Breast epithelium (tissue), 4 donors: Measurements from ENCODE around the gene PCNX2. TPM values are rescaled to one million over a fixed set of nuclear protein-coding genes. Genes with fewer than 3 reads are reported as not detected.

Experiments
- DNase-seq, 2 donors: peaks; one replicate each; pipeline ENCODE4 v3.0.0-alpha.2; 2019; ENCODE audit warnings: low spot score in 2 of 2
- H3K27ac ChIP-seq, 2 donors: fragments of 200-600 bp; sonication (generic) in 1 of 2; one replicate each; pipeline ENCODE4 v1.5.1; 2016 to 2019; ENCODE audit warnings: mild to moderate bottlenecking in 1 of 2
- H3K27me3 ChIP-seq, 2 donors: fragments of 200-600 bp; sonication (generic) in 1 of 2; one replicate each; pipeline versions ENCODE4 v1.5.1 to v1.6.0; 2017 to 2019; ENCODE audit warnings: control low read depth in 1 of 2, mild to moderate bottlenecking in 1 of 2
- H3K36me3 ChIP-seq: fragments of 200-600 bp; one replicate; pipeline ENCODE4 v1.5.1; 2019
- H3K4me1 ChIP-seq, 2 donors: fragments of 200-600 bp; sonication (generic); one replicate each; pipeline ENCODE4 v1.5.1; 2016 to 2019; ENCODE audit warnings: control low read depth in 1 of 2
- H3K4me3 ChIP-seq, 3 donors: fragments of 200-600 bp; sonication (generic); 1 replicate in 2 of 3; 2 replicates in 1 of 3; pipeline ENCODE4 v1.5.1; 2016 to 2019; ENCODE audit warnings: mild to moderate bottlenecking in 3 of 3, moderate library complexity in 2 of 3
- H3K9me3 ChIP-seq, 2 donors: fragments of 200-600 bp; sonication (generic) in 1 of 2; one replicate each; pipeline ENCODE4 v1.5.1; 2016 to 2019; ENCODE audit warnings: control low read depth in 1 of 2
- CTCF ChIP-seq, 3 donors: fragments of 450-650 bp; IDR thresholded peaks; one replicate each; pipeline ENCODE4 v1.5.1; 2016 to 2017; ENCODE audit warnings: antibody characterized with exemption in 3 of 3, mild to moderate bottlenecking in 3 of 3, moderate library complexity in 3 of 3
- POLR2A ChIP-seq: fragments of 450-650 bp; IDR thresholded peaks from one replicate; pipeline ENCODE4 v1.6.1; 2016; ENCODE audit warnings: antibody characterized with exemption, mild to moderate bottlenecking, moderate library complexity
- POLR2AphosphoS5 ChIP-seq, 3 donors: sonication (generic); formaldehyde crosslinking; IDR thresholded peaks; one replicate each; pipeline ENCODE4 v1.6.1; 2017; ENCODE audit warnings: antibody characterized with exemption in 3 of 3
- intact Hi-C: fragments of 100-400 bp; cut with DNase I; formaldehyde crosslinking; loops from one replicate; pipeline ENCODE4 v1.15.1; 2023; ENCODE audit warnings: low total_unique reads
- total RNA-seq, 3 donors: library from RNA; depleted of rRNA; stranded (reverse); fragments of >200 nt; gene quantifications; one replicate each; pipeline ENCODE4 v1.1.0, GENCODE V29; 2016

The PCNX2 gene
- total RNA-seq, 3 donors from 2014 or later = 18.7 to 32.6 (median 26.2) TPM

GRCh38 chr1:233340031-233340555 is 44.6 kb upstream of the PCNX2 start:
- no peak for TF ChIP-seq POLR2AphosphoS5 (IDR thresholded peaks at IDR 0.05)
- no peak for TF ChIP-seq POLR2A
- TF ChIP-seq CTCF (IDR thresholded peaks at IDR 0.05) = no peak
- Histone ChIP-seq H3K9me3 (no peaks in the 10 kb centered on the region), H3K4me1 (no peaks in the 10 kb centered on the region), H3K4me3 (no peak overlapping the region), H3K27me3 (no peaks in the 10 kb centered on the region), H3K36me3 (no peaks in the 10 kb centered on the region), H3K27ac (no peak overlapping the region)
- intact Hi-C loops = no loop called here
- DNase-seq = no peak

DNA sequence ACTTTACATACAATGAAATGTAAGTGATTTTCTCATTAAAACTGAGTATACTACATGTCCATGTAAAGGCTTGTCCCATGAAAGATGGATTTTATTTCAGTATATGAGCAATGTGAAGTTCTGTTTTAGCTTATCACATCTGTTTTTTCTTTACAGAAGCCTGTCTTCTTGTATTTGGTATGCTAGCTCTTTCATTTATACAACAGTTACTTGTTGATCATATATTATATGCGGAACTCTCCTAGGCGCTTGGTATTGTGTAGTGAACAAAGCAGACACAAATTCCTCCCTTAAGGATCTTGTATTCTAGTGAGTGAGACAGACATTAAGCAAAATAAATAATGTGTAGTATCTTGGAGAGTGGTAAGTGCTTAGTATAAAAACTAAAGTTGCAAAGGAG is 42.6 kb upstream of the PCNX2 start:
- Histone ChIP-seq H3K9me3 (no peaks in the 10 kb centered on the region), H3K27me3 (no peaks in the 10 kb centered on the region), H3K4me1 (no peaks in the 10 kb centered on the region), H3K36me3 (no peaks in the 10 kb centered on the region), H3K27ac (no peak overlapping the region), H3K4me3 (no peak overlapping the region)
- TF ChIP-seq POLR2AphosphoS5 (IDR thresholded peaks at IDR 0.05) (no peak), POLR2A (no peak), CTCF (IDR thresholded peaks at IDR 0.05) (no peak)
- intact Hi-C loops = no loop called here
- no peak for DNase-seq

DNA sequence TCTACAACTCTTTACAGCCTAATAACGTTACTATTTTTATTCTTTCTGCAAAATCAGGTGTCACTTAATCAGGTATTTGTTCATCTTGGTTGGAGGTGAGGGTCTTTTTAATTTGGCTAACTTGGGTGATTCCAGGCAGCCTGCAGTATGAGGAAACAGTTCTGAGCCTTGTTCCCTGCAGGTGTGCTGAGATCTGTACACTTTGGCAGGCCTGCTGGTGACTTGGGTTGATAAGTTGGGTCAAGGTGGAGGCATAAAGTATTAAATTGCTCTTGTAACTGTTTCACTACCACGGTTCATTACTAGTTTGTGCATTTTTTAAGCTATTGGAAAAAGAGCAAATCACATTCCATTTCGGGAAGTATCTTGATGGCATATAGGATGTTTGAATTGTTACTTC is 42.0 kb upstream of the PCNX2 start:
- no peaks in the 10 kb centered on the region for H3K9me3 ChIP-seq
- TF ChIP-seq POLR2A = no peak
- TF ChIP-seq POLR2AphosphoS5 (IDR thresholded peaks at IDR 0.05) = no peak
- TF ChIP-seq CTCF (IDR thresholded peaks at IDR 0.05) = no peak
- H3K4me3 ChIP-seq = no peak overlapping the region
- DNase-seq = no peak
- H3K27ac ChIP-seq = no peak overlapping the region
- H3K27me3 ChIP-seq = no peaks in the 10 kb centered on the region
- no peaks in the 10 kb centered on the region for H3K36me3 ChIP-seq
- intact Hi-C loops = no loop called here
- no peaks in the 10 kb centered on the region for H3K4me1 ChIP-seq

DNA sequence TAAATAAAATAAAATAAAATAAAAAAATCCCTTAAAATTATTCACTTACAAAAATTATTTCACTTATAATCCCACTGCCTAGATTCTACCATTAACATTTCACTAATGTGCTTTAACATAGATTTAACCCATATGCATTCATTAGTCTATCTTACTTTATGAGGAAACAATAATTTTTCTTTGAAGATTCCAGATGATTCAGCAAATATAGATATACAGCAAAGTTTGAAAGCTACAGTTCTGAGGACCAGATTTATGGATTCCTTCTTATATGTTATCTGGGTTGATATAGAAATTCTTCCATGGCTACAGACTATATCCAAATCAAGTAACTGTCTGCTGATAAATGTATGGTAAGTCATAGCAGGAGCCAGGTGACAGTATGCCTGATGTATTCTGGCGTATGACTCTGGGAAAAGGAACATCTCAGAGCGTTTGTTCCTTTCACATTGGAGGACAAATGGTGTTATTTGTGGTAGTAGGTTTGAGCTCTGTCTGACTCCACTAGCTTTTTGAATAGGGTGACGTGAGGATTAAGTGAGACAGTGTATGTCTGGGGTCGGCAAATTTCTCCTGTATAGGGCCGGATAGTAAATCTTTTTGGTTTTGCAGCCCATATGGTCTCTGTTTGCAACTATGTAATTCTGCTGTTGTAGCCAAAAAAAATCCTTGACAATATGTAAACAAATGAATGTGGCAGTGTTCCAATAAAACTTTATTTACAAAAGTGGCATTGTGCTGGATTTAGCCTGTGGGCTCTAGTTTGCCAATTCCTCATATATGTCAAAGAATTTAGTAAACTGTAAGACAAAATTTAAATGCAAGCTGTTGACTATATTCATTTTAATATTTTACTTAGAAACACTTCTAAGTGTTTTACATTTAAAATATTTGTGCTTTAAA is 41.3 kb upstream of the PCNX2 start:
- intact Hi-C loops = no loop called here
- no peaks in the 10 kb centered on the region for H3K4me1 ChIP-seq
- no peak for DNase-seq
- TF ChIP-seq CTCF (IDR thresholded peaks at IDR 0.05) (no peak), POLR2A (no peak), POLR2AphosphoS5 (IDR thresholded peaks at IDR 0.05) (no peak)
- H3K9me3 ChIP-seq = no peaks in the 10 kb centered on the region
- H3K27me3 ChIP-seq = no peaks in the 10 kb centered on the region
- H3K4me3 ChIP-seq = no peak overlapping the region
- no peaks in the 10 kb centered on the region for H3K36me3 ChIP-seq
- H3K27ac ChIP-seq = no peak overlapping the region

GRCh38 chr1:233334092-233334491 is 38.6 kb upstream of the PCNX2 start:
- H3K27ac ChIP-seq = no peak overlapping the region

More at GRCh38 chr1:233334092-233334491, 38.6 kb upstream of the PCNX2 start:
- Histone ChIP-seq H3K4me1 (peaks cover 0 to 4% of the 10 kb centered on the region in 2 donors), H3K4me3 (no peak overlapping the region), H3K27me3 (no peaks in the 10 kb centered on the region), H3K9me3 (no peaks in the 10 kb centered on the region), H3K36me3 (no peaks in the 10 kb centered on the region)
- no peak for TF ChIP-seq POLR2AphosphoS5 (IDR thresholded peaks at IDR 0.05)
- no peak for TF ChIP-seq POLR2A
- TF ChIP-seq CTCF (IDR thresholded peaks at IDR 0.05) = no peak
- intact Hi-C loops = no loop called here
- DNase-seq = no peak
